GM12875 (cell line): ENCODE measurements around the gene CCDC106.

Experiments used
- H3K4me3 ChIP-seq: one replicate; pipeline ENCODE4 v1.5.1; 2011; ENCODE audit warnings: low read depth, low read length, control low read depth
- CTCF ChIP-seq: IDR thresholded peaks from 2 replicates; pipeline ENCODE4 v1.5.1; 2011; ENCODE audit warnings: low read depth, mild to moderate bottlenecking, control low read depth, inconsistent platforms, low read length, moderate library complexity, borderline replicate concordance; ENCODE audit not compliant: insufficient read depth

The CCDC106 gene

GRCh38 chr19:55652311-55653128 is 4.5 kb downstream of the CCDC106 start:
- TF ChIP-seq CTCF, result no peak
- no peak overlapping the region for H3K4me3 ChIP-seq

DNA sequence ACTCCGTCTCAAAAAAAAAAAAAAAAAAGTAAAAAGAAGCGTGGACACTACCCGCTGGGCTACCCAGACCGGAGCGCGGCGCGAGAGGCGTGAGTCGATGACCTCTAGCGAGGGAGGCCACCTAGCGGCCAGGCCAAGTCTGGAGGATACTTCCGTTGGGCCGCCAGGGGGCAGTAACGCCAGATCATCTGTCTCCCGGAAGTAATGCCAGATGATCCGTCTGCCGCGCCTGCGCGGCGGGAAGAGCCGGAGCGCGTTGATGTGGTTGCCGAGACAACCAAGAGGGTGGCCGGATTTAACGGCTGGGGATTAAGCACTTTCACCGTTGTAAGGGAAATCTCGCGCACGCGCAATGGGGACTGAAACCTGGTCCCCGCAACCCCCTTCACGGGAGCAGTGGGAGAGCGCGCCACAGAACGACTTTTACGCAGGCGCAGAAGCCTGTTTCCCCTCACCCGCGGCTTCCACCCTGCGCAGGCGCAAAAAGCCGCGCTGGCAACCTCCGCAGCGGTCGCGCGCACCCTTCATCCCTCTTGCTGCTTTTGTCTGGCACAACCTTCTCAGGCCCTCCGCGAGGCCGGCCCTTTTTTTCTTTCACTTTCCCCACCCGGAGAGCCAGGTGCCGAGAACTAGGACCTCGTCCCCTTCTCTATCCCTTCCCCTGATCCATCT is 5.8 kb downstream of the CCDC106 start:
- peak overlapping the region; percentile 92 for H3K4me3 ChIP-seq
- peak; percentile 100 for TF ChIP-seq CTCF

DNA sequence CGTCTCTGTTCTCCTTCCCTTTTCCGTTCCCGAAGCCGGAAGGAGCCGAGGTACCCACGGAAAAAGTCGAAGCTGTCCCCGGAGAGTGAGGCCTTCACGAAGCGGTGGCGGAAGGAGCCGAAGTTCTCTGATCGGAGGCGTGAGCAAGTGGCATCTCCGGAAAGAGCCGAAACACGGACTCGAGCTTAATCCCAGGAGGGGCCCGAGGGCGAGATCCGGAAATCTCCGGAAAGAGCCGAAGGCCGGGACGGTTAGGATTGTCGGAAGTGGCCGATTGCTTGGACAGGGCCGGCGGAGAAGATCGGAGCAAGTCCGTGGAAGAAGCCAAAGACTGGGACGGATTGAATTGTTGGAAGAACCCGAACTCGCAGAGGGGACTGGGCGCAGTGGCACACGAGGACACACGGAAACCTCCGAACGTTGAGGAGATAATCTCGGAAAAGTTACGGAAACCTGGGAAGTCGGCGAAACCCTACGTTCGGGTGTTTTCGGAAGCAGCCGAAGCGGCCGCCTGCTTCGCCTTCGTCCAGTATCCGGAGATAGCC is 6.4 kb downstream of the CCDC106 start:
- peak overlapping the region; percentile 92 for H3K4me3 ChIP-seq
- TF ChIP-seq CTCF, result no peak

DNA sequence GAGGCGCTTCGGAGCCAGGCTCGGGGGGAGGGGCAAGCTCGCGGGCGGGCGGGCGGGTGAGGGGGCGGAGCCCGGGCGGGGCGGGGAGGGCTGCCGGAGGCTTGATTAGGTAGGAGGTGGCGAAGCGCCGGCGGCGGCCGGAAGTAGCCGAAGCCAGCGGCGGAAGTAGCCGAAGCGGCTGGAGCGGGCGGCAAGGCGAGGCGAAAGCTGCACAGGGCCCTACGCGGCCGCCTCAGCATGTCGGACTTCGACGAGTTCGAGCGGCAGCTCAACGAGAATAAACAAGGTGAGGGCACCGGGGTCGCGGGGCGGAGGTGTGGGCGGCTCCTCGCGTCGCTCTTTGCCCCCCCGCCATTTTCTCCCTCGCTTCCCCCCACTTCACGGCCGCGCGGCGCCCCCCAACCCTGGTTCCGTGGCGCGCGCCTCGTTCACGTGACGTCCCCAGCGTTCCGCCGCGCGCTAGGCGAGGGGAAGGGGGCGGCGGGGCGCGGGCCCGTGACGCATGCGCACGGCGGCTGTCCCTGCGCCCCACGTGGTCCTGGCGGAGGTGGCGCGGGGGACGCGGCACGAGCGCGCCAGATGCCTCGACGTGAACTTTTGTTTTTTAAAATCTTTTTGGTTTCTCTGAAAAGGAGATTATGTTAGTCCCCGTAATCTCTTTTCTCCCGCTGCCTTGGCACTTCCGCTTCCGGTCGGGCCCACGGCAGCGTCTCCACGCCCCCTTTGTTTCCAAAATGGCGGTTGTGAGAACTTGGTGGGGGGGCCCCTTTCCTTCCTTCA is 7.0 kb downstream of the CCDC106 start, which contains the start of gene U2AF2:
TSS of gene U2AF2 (plus strand) at position 168 of the 780 bp plus-strand sequence. CDS start at position 238, 70 bp downstream.
- peak within 1 kb of the TSS; percentile 95 for H3K4me3 ChIP-seq
- TF ChIP-seq CTCF, result no peak

GRCh38 chr19:55655648-55656040 is 7.6 kb downstream of the CCDC106 start:
- no peak for TF ChIP-seq CTCF
- peak overlapping the region; percentile 95 for H3K4me3 ChIP-seq

GRCh38 chr19:55656552-55656951 is 8.5 kb downstream of the CCDC106 start:
- peak overlapping the region; percentile 95 for H3K4me3 ChIP-seq
- TF ChIP-seq CTCF, result no peak
